T-helper 2 cell treated with Interferon-gamma antibody and Interleukin-4, amounts not matched to agents 5 μg/mL and 100 μg/mL, for 36 hours (primary cell): ENCODE data around the gene MTG2.

Experiments
- DNase-seq: peaks from one replicate; pipeline ENCODE4 v3.0.0; 2021; ENCODE audit warnings: low spot score
- H3K27ac Mint-ChIP-seq: one replicate; pipeline ENCODE4 v1.8.0; 2021; ENCODE audit warnings: mild to moderate bottlenecking, mixed read lengths
- H3K27me3 Mint-ChIP-seq: one replicate; pipeline ENCODE4 v1.8.0; 2021; ENCODE audit warnings: low read depth, mixed read lengths
- H3K36me3 Mint-ChIP-seq: one replicate; pipeline ENCODE4 v1.8.0; 2021; ENCODE audit warnings: low read depth, mixed read lengths
- H3K4me1 Mint-ChIP-seq: one replicate; pipeline ENCODE4 v1.8.0; 2021; ENCODE audit warnings: low read depth, mixed read lengths
- H3K4me3 Mint-ChIP-seq: one replicate; pipeline ENCODE4 v1.8.0; 2022; ENCODE audit warnings: mild to moderate bottlenecking, moderate library complexity, mixed read lengths
- H3K9me3 Mint-ChIP-seq: one replicate; pipeline ENCODE4 v1.8.0; 2021; ENCODE audit warnings: mixed read lengths

The MTG2 gene

GRCh38 chr20:62244644-62245108 is 61.8 kb downstream of the MTG2 start:
- Mint-ChIP-seq H3K4me3 (no peak overlapping the region), H3K4me1 (peaks cover 9% of the 10 kb centered on the region), H3K9me3 (no peaks in the 10 kb centered on the region), H3K27ac (no peak overlapping the region), H3K27me3 (no peaks in the 10 kb centered on the region), H3K36me3 (no peaks in the 10 kb centered on the region)
- DNase-seq: no peak

- no peak overlapping the region for H3K27ac Mint-ChIP-seq
These were observed 63.1 kb downstream of the MTG2 start for GRCh38 chr20:62245911-62246280.

GRCh38 chr20:62246431-62246830 is 63.6 kb downstream of the MTG2 start:
- DNase-seq: no peak
- Mint-ChIP-seq H3K9me3 (no peaks in the 10 kb centered on the region), H3K4me3 (no peak overlapping the region), H3K27me3 (no peaks in the 10 kb centered on the region), H3K27ac (no peak overlapping the region), H3K4me1 (peaks cover 3% of the 10 kb centered on the region), H3K36me3 (no peaks in the 10 kb centered on the region)

More at GRCh38 chr20:62245911-62246280, 63.1 kb downstream of the MTG2 start:
- peaks cover 5% of the 10 kb centered on the region for H3K4me1 Mint-ChIP-seq
- DNase-seq: no peak
- H3K9me3 Mint-ChIP-seq: no peaks in the 10 kb centered on the region
- no peak overlapping the region for H3K4me3 Mint-ChIP-seq
- no peaks in the 10 kb centered on the region for H3K36me3 Mint-ChIP-seq
- no peaks in the 10 kb centered on the region for H3K27me3 Mint-ChIP-seq

- no peaks in the 10 kb centered on the region for H3K4me1 Mint-ChIP-seq
- no peaks in the 10 kb centered on the region for H3K9me3 Mint-ChIP-seq
- H3K36me3 Mint-ChIP-seq: no peaks in the 10 kb centered on the region
- no peaks in the 10 kb centered on the region for H3K27me3 Mint-ChIP-seq
- DNase-seq: no peak
- H3K27ac Mint-ChIP-seq: no peak overlapping the region
- H3K4me3 Mint-ChIP-seq: no peak overlapping the region
These were observed 64.2 kb downstream of the MTG2 start for GRCh38 chr20:62246872-62247652.

GRCh38 chr20:62248890-62249560 is 66.2 kb downstream of the MTG2 start:
- no peak for DNase-seq
- H3K27ac Mint-ChIP-seq: no peak overlapping the region
- no peaks in the 10 kb centered on the region for H3K4me1 Mint-ChIP-seq
- no peak overlapping the region for H3K4me3 Mint-ChIP-seq
- no peaks in the 10 kb centered on the region for H3K36me3 Mint-ChIP-seq
- H3K27me3 Mint-ChIP-seq: no peaks in the 10 kb centered on the region
- no peaks in the 10 kb centered on the region for H3K9me3 Mint-ChIP-seq

GRCh38 chr20:62252342-62252966 is 69.6 kb downstream of the MTG2 start:
- peaks cover 2% of the 10 kb centered on the region for H3K36me3 Mint-ChIP-seq
- H3K4me1 Mint-ChIP-seq: no peaks in the 10 kb centered on the region
- DNase-seq: no peak
- no peaks in the 10 kb centered on the region for H3K9me3 Mint-ChIP-seq
- H3K4me3 Mint-ChIP-seq: no peak overlapping the region
- H3K27me3 Mint-ChIP-seq: no peaks in the 10 kb centered on the region
- no peak overlapping the region for H3K27ac Mint-ChIP-seq
